NCI-H2196 (cell line): ENCODE data around the gene ATAD3C.
"Not testable (repeated sequence)": the region's sequence is repeated elsewhere in the genome, so short reads cannot be mapped to it uniquely, and the experiment has no call there.

Source experiments
- DNase-seq: peaks from one replicate; lab custom pipeline; 2025; ENCODE audit not compliant: unreplicated experiment; lab: John Stamatoyannopoulos, UW

Gene ATAD3C, protein sequence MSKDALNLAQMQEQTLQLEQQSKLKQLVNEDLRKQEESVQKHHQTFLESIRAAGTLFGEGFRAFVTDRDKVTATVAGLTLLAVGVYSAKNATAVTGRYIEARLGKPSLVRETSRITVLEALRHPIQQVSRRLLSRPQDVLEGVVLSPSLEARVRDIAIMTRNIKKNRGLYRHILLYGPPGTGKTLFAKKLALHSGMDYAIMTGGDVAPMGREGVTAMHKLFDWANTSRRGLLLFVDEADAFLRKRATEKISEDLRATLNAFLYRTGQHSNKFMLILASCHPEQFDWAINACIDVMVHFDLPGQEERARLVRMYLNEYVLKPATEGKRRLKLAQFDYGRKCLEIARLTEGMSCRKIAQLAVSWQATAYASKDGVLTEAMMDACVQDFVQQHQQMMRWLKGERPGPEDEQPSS

DNA sequence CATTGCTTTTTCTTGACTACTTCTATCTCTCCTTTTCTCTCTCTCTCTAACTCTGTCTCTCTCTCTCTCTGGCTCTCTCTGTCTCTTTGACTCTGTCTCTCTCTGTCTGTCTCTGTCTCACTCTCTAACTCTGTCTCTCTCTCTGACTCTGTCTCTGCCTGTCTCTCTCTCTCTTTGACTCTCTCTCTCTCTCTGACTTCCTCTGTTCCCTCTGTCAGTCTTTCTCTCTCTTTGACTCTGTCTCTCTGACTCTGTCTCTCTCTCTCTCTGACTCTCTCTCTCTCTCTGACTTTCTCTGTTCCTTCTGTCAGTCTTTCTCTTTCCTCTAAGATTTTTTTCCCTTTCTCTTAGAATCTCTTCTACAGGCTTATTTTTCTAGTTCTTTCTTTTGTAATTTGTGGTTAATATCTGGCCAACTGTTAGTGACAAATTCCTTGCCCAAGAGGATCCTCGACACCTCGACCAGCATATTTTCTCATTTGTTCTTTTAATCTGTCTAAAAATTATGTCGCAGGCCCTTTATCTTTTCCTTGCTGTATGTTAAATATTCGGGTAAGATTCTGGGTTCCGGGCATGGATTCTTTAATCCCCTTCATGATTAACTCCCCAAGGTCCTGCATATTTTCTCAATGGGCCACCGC lies at the start of gene ATAD3C:
TSS of gene ATAD3C (plus strand) at position 591 of the 641 bp plus-strand sequence. CDS start 995 bp downstream, outside the sequence.
- no peak for DNase-seq

DNA sequence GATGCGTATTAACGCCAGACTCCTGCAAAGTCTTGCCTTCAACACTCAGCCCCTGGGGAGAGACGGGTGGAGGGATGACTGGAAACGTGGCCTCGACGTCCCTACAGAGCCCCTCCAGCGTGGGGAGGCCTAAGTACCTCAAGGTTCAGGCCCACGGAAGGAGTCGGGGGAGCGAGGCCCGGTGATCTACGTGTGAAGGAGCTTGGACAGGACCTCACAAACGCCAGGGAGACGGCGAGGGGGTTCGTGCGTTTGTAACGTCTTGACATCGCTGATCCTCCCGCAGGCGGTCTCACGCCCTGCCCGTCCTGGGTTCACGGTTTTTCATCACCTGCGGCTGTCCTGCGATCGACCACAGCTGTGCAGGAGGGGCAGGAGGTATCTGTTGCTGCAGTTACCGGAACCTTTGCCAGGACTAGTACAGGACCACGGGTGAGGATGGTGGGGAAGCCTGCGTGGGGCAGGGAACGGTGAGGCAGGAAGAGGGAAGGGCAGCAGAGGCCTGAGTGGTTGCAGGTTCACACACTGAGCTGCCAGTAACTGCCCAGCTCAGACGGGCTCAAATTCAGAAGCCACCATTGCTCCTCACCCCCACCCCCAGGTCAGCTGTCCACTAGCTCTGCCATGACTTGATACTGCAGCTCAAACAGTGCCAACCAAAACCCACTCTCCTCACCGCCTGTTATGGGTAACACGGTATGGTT lies 49.5 kb upstream of the ATAD3C start:
- DNase-seq, result no peak

DNA sequence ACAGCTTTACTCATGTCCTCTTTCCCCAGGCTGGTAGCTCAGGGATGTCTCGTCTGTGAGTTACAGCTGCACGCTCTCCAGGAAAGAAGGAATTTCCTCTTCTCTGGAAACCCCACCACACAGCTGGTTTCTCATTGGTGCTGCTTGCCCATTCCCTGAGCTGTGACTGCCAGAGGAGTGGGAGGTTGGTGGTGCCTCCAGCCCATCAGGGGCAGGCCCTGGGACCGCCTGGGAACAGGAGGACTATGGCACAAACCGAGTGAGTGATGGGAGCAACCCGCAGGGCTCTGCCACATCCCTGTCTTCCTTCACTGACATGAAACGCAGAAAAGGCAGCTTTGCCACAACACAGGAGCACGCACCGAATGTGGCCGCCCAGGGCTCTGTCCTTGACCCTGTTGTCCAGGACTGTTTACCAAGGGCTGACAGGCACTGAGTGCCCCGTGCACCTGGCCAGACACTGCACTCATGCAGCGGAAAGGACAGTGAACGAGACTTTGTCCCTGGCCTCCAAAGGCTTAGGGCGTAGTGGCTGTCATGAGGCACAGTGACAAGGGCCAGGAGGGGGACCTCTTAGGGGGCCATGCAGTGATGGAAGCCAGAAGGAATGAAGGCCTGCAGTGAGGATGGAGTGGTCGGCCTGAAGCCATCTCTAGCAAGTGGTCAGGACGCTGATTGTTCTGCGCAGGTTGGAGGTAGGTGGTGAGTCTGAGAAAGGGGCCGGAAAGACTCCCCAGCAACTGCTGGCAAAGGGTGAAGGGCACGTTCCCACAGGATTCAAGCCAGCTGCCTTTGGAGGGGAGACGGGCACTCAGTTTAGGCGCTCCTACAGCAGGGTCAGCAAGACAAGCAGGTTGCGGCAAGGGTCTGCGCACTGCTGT lies 48.7 kb upstream of the ATAD3C start:
- DNase-seq, result no peak

DNA sequence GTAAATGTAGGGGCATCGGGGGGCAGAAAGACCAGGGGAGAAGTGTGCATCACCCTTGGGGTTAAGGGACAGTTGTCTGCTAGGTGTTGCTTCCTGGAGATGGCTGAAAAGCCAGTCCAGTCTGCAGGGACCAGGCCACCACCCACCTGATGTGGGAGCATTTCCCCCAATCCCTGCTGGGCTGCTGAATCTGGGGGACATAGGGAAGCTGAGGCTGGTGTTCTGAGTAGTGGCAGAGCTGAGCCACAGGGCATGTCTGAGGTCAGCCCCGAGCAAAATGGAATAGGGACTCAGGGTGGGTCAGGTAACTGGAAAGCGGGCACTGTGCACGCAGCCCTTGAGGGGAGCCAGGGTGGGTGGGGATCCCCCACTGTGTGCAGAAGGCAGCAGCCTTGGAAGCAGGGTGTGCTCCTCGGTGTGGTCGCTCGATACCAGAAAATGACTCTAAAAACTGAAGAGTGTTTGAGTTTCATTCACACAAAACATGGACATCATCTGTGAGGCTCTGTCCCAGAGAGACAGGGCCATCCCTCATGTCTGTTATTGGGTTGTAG lies 48.0 kb upstream of the ATAD3C start:
- no peak for DNase-seq

DNA sequence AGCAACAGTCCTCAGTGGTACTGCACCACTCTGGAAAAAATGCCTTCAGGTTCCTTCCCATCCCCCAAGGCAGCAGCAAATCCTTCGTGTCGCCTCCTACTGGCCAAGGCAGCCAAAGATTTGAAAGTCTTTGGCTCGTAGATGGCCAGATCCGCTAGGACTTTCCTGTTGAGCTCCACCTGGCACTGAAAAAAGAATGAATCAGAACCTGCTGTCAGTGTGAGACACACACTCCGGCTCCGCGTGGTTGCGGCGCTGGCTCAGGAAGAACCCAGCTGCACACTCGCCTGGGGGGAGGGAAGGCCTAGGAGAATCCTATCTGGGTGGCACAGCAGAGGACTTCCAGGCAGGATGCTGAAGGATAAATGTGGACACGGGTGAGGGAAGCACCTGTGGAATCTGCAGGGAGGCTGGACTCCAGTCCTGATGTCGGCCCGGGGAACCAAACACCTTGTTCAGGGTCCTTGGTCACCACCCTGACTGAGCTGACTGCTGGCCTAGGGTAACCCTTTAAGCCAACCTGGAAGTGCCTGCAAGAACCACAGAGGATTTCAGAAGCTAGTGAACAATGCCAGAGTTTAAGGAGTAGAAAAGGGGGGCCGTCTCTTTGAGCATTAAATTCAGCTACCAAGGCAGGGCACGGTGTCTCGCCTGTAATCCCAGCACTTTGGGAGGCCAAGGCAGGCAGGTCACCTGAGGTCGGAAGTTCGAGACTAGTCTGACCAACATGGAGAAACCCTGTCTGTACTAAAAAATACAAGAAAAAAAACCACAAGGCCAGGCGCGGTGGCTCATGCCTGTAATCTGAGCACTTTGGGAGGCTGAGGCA lies 47.2 kb upstream of the ATAD3C start:
- DNase-seq, result peak; percentile 61

DNA sequence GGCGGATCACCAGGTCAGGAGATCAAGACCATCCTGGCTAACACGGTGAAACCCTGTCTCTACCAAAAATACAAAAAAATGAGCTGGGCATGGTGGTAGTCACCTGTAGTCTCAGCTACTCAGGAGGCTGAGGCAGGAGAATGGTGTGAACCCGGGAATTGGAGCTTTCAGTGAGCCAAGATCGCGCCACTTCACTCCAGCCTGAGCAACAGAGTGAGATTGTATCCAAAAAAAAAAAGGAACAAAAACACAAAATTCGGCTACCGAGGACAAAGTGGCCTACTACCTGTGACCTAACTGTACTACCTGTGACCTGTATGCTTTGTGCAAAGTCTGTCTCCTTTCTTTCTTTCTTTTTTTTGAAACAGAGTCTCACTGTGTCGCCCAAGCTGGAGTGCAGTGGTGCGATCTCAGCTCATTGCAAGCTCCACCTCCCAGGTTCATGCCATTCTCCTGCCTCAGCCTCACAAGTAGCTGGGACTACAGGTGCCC lies 46.5 kb upstream of the ATAD3C start:
- not testable (repeated sequence) for DNase-seq

DNA sequence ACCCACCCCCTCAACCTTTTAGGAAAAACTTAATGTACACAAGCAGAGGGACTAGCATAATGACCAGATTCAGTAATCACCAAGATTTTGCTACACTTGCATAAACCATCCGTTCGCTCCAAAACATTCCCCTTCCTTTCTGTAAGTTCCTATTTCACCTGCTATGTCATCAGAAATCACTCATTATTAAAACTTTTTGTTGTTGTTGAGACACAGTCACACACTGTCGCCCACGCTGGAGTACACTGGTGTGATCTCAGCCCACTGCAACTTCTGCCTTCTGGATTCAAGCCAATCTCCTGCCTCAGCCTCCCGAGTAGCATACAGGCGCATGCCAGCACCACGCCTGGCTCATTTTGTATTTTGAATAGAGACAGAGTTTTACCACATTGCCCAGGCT lies 45.8 kb upstream of the ATAD3C start:
- no peak for DNase-seq

DNA sequence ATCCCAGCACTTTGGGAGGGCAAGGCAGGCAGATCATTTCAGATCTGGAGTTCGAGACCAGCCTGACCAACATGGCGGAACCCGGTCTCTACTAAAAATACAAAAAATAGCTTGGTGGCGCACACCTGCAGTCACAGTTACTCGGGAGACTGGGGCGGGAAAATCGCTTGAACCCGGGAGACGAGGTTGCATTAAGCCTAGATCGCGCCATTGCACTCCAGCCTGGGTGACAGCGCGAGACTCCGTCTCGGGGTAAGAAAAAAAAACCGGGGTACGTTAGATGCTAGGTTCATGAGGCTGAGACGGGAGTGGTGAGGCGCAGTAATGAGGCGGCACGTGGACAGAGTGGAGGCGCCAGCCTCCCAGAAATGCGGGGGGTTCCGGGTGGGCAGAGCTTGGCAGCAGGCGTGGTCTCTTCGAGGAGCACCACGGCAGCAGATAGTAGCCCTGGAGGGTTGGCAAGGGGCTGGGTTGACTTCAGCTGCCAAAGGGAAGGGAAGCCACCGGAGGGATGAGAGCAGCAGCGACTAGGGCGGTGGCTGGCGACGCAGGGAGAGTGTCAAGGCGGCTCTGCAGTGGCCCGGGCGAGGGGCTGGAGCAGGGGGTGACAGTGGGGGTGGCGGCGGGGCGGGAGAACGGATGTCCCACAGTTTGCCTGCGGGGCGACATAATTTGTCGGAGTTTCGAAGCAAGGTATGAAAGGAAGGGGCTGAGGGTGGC lies 43.2 kb upstream of the ATAD3C start:
- DNase-seq, result no peak

DNA sequence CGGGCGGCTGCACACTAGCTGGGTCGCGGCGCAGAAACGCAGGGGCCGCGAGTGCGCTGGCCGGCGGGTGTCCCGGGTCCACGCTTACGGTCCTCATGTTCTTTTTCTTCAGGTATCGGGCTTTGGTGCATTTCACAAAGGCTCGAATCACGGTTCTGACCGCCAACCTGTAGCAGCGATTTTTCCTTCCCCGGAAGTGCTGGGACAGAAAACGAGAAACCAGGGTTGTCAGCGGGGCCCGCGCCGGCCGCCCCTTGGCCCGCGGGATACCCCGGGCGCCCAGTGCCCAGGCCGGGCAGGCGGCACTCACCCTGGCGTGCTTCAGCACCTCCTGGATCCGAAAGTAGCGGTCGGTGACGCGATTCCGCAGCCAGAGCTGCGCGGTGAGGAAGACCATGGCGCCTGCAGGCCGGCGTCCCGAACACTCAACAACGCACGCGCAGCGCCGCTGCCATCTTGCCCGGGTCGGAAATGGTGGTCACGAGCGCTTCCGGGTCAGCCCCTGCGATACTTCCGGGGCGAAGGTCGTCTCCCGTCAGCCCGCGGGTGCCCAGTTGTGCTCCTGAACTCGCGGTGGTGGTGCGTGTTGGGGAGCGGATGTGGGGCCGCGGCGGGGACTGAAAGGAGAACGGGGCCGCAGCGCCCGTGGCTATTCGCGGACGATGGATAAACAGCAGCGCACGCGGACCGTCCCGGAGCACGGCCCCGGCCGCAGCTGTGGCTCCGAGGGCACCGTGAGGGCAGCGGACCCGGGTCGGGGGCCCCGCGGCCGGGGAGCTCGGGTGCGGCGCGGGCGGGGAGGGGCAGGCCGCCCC lies 42.5 kb upstream of the ATAD3C start, which contains the start of gene MRPL20:
TSS of gene MRPL20 (minus strand) at position 473 of the 815 bp plus-strand sequence. CDS start at position 397, 76 bp downstream.
- peak; percentile 95 for DNase-seq

DNA sequence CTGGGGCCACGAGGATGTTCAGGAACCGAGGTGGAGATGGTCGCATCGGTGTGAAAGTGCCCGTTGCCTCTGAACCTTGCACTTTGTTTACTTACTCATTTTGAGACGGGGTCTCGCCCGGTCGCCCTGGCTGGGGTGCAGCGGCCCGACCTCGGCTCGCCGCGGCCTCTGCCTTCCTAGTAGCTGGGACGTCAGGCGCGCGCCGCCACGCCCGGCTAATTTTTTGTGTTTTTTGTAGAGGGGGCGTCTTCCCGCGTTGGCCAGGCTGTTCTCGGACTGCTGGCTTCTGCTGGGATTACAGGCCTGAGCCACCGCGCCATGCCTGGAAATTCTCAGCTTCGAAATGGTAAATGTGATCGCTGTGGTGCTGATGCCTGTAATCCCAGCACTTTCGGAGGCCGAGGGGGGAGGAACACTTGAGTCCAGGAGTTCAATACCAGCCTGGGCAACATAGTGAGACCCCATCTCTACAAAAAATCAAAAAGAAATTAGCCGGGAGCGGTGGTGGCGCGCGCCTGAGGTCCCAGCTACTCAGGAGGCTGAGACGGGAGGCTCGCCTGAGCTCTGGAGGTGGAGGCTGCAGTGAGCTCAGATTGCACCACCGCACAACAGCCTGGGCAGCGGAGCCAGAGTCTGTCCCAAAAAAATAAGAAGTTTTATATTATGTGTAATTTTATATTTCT lies 41.7 kb upstream of the ATAD3C start:
- no peak for DNase-seq

DNA sequence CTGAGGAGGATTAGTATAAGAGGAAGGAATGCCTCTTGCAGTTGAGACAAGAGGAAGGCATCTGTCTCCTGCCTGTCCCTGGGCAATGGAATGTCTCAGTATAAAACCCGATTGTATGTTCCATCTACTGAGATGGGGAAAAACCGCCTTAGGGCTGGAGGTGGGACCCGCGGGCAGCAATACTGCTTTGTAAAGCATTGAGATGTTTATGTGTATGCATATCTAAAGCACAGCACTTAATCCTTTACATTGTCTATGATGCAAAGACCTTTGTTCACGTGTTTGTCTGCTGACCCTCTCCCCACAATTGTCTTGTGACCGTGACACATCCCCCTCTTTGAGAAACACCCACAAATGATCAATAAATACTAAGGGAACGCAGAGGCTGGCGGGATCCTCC lies 39.3 kb upstream of the ATAD3C start:
- not testable (repeated sequence) for DNase-seq

DNA sequence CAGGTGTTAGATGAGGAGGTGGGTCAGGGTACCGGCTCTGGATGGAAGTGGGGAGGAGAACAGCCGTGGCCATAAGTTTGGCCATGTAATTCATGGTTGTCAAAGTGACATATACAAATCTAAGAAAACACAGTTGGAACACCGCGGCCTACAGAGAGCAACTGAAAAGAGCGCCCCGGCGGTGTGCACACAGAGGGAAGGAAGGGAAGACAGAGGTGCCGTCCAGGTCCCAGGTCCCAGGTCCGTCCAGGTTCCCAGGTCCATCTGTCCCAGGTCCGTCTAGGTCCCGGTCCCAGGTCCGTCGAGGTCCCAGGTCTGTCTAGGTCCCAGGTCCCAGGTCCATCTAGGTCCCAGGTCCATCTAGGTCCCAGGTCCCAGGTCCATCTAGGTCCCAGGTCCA lies 37.9 kb upstream of the ATAD3C start:
- DNase-seq, result no peak

DNA sequence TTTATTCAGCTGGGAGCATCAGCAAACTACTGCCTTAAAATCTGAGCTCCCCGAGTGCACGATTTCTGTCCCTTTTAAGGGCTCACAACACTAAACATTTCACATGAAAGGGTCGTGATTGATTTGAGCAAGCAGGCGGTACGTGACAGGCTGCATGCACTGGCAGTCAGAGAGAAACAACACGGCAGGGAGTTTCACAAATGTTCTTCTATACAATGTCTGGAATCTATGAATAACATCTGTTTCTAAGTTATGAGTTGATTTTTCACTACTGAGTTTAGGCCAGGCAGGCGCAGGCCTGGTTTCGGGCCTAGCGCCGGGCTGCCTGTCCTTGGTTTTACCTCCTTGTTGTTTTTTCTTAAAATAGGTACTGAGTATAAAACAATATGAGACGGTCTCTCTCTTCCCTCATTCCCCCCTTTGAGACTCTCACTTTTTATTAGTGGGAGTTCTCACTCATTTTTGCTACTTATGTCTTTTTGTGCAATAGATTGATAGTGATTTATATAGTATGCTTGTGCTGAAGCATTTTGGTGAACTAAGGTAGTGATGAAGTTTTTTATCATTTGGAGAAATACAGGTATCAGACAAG lies 37.1 kb upstream of the ATAD3C start:
- not testable (repeated sequence) for DNase-seq

DNA sequence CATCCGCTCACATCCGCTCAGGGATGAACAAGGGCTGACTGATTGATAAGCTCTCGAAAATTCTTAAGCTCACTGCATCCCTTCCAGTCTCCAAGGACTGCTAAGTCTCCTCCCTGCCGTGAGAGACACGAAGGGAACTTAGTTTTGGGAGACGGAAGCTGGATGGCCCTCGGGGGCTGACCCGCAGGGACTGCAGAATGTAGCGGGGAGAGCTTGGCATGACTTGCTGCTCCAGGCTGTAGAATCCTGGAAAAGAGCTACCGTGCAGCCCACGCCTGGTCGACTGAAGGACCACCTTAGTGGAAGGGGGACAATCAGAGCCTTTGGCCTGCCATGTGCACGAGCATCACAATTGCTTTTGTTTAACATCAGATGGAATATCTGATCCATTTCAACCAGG lies 33.7 kb upstream of the ATAD3C start:
- DNase-seq, result no peak

DNA sequence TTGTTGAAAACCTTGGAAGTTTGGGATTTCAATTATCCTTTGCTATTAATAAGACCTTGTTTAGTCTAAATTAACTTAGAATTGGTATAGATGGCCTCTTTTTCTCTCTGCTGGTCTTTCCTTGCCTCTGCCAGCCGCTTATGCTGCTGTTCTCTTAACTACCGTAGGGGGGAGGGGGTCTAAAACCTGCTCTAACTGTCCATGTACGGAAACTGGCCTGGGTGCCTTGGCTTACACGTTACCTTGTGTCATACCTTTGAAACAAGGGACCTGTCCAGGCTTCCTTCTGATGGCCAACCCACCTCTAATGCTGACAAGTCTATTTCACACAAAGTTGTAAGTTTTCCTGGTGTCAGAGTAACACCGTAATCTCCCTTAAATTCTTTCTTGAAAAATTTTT lies 32.1 kb upstream of the ATAD3C start:
- not testable (repeated sequence) for DNase-seq

DNA sequence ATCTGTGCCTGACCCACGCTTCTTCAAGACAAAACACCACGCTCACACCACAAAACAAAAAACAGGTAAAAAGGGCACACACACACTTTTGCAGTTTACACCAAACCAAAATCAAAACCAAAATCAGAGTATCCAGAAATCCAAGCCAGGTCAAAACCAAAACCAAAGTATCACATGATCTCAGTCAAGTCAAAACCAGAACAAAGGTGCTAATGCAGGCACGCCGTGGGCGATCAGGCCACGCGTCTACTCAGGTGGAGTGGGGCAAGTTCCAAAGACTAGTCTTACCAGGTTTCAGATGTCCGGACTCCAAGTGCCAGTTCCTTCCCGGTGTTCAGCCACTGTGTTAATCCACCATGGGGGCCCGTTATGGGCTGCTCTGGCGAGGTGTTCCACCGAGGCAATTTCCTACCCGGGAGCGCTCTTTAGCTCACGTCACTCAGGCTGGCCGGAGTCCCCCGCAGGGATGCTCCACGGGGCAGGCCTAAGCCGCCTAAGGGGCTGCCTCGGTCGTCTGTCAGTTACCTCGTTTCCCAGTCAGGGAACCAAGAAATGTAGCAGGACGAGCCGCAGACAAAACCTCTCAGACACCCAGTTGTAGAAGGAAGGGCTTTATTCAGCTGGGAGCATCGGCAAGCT lies 31.5 kb upstream of the ATAD3C start:
- DNase-seq, result not testable (repeated sequence)
